Activated CD8-positive, alpha-beta memory T cell treated with anti-CD3 and anti-CD28 coated beads for 48 hours (primary cell): ENCODE data around the gene KCNJ10.

Experiments
- DNase-seq, 3 experiments: peaks; one replicate each; pipeline ENCODE4 v3.0.0-alpha.2; 2020; ENCODE audit warnings: low read depth in 2 of 3, low spot score in 2 of 3

KCNJ10 gene

GRCh38 chr1:160025314-160025713 lies 44.6 kb downstream of the KCNJ10 start:
- no peak for DNase-seq

- DNase-seq, result no peak
Observed at GRCh38 chr1:160024195-160024905, 45.6 kb downstream of the KCNJ10 start.

GRCh38 chr1:160022330-160023310 lies 47.3 kb downstream of the KCNJ10 start:
- DNase-seq, result no peak

GRCh38 chr1:160021376-160022074 lies 48.4 kb downstream of the KCNJ10 start:
- DNase-seq, result no peak

- DNase-seq, result no peak
Observed at GRCh38 chr1:160020196-160020595, 49.8 kb downstream of the KCNJ10 start.

- DNase-seq, result no peak
Observed at GRCh38 chr1:160018900-160019299, 51.1 kb downstream of the KCNJ10 start.

- no peak for DNase-seq
Observed at GRCh38 chr1:160018347-160018746, 51.6 kb downstream of the KCNJ10 start.

GRCh38 chr1:160017592-160017991 lies 52.4 kb downstream of the KCNJ10 start:
- DNase-seq, result no peak

- no peak for DNase-seq
Observed at GRCh38 chr1:160011781-160012180, 58.2 kb downstream of the KCNJ10 start.

GRCh38 chr1:160009801-160010200 lies 60.2 kb downstream of the KCNJ10 start:
- DNase-seq, result no peak

GRCh38 chr1:160009081-160009480 lies 60.9 kb downstream of the KCNJ10 start:
- no peak for DNase-seq

GRCh38 chr1:160007577-160008200 lies 62.3 kb downstream of the KCNJ10 start:
- no peak for DNase-seq

- DNase-seq, result peak in 2 of 3 experiments; percentile 25 to 42
Observed at GRCh38 chr1:160006312-160006940, 63.5 kb downstream of the KCNJ10 start.

- no peak for DNase-seq
Observed at GRCh38 chr1:160005070-160005469, 64.9 kb downstream of the KCNJ10 start.

GRCh38 chr1:160004425-160004824 lies 65.5 kb downstream of the KCNJ10 start:
- no peak for DNase-seq

GRCh38 chr1:160004001-160004400 lies 66.0 kb downstream of the KCNJ10 start:
- no peak for DNase-seq

GRCh38 chr1:160001440-160001839 lies 68.5 kb downstream of the KCNJ10 start:
- DNase-seq, result no peak

- DNase-seq, result no peak
Observed at GRCh38 chr1:159999204-159999603, 70.8 kb downstream of the KCNJ10 start.

- no peak for DNase-seq
Observed at GRCh38 chr1:159996653-159997052, 73.3 kb downstream of the KCNJ10 start.

GRCh38 chr1:159994896-159995295 lies 75.1 kb downstream of the KCNJ10 start:
- DNase-seq, result no peak

GRCh38 chr1:159993911-159994310 lies 76.0 kb downstream of the KCNJ10 start:
- DNase-seq, result no peak
